HUES64 (cell line): ENCODE measurements around the gene CCDC201.

Experiments
- H3K27ac ChIP-seq: 2 replicates; pipeline ENCODE4 v1.7.0; 2013; ENCODE audit warnings: low read depth, low read length, inconsistent platforms
- H3K27me3 ChIP-seq: 2 replicates; pipeline ENCODE4 v1.6.1; 2013; ENCODE audit warnings: mild to moderate bottlenecking, low read length; ENCODE audit not compliant: insufficient read depth
- H3K36me3 ChIP-seq: 2 replicates; pipeline ENCODE4 v1.6.1; 2013; ENCODE audit warnings: mild to moderate bottlenecking, low read length; ENCODE audit not compliant: insufficient read depth
- H3K4me1 ChIP-seq: 2 replicates; pipeline ENCODE4 v1.6.1; 2013; ENCODE audit warnings: mild to moderate bottlenecking, low read length, moderate library complexity; ENCODE audit not compliant: insufficient read depth
- H3K4me3 ChIP-seq: 2 replicates; pipeline ENCODE4 v1.5.1; 2013; ENCODE audit warnings: mild to moderate bottlenecking, low read length, moderate library complexity
- H3K9ac ChIP-seq: 2 replicates; pipeline ENCODE4 v1.6.1; 2013; ENCODE audit warnings: mild to moderate bottlenecking, low read depth, low read length
- H3K9me3 ChIP-seq: 2 replicates; pipeline ENCODE4 v1.6.1; 2013; ENCODE audit warnings: low read depth, low read length; ENCODE audit not compliant: insufficient read depth
- WGBS: fragments of 150-250, 120-280 bp; methylation state at CpG from one replicate; pipeline ENCODE4 v1.1.7; 2013; ENCODE audit warnings: missing lambda C conversion rate; 5-methylcytosine and 5-hydroxymethylcytosine counted together

Gene CCDC201

GRCh38 chr7:45885264-45885882 is 12.5 kb upstream of the CCDC201 start:
- WGBS = 88% methylated on average over 7 of the region's 7 CpGs
- no peak overlapping the region for H3K27ac ChIP-seq
- H3K9me3 ChIP-seq = no peaks in the 10 kb centered on the region
- peaks cover 41% of the 10 kb centered on the region for H3K27me3 ChIP-seq
- 0 out of 2 replicates have a peak, but pooled peaks cover 4% of the 10 kb centered on the region for H3K4me1 ChIP-seq
- no peaks in the 10 kb centered on the region for H3K36me3 ChIP-seq
- H3K9ac ChIP-seq = no peak overlapping the region
- no peak overlapping the region for H3K4me3 ChIP-seq

DNA sequence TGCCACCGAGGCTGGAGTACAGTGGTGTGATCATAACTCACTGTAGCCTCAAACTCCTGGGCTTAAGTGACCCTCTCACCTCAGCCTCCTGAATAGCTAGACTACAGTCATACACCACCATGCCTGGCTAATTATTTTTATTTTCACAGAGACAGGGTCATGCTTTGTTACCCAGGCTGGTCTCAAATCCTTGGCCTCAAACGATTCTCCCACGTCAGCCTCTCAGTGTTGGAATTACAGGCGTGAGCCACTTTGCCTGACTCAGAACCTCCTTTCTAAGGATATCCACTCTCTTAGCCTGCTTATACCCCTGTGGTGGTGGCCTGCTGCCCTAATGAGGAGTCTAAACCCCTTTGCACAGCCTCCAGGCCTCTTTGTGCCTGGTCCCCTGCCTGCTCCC is 11.3 kb upstream of the CCDC201 start:
- H3K36me3 ChIP-seq = no peaks in the 10 kb centered on the region
- H3K4me3 ChIP-seq = no peak overlapping the region
- 95% methylated on average over 4 of the region's 4 CpGs for WGBS
- no peaks in the 10 kb centered on the region for H3K4me1 ChIP-seq
- peaks cover 29% of the 10 kb centered on the region for H3K27me3 ChIP-seq
- peaks cover 4% of the 10 kb centered on the region; the same call in 1 of the 2 replicates for H3K9me3 ChIP-seq
- H3K9ac ChIP-seq = no peak overlapping the region
- H3K27ac ChIP-seq = no peak overlapping the region

DNA sequence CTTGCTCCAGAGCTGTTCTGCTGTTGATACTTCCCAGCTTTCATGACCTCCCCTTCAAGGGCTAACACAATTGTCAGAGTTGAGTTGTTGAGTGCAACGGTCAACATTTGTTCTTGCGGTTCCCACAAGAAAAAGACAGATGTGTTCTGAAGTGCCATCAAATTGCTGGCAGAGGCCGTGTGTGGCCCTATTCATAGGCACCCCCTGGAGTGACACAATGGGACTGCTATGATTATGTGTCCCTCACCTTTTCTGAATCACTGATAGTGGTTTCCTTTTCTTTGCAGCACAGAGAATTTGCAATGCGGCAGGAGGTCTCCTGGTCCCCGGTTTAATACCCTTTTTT is 9.6 kb upstream of the CCDC201 start:
- no peak overlapping the region for H3K27ac ChIP-seq

GRCh38 chr7:45881759-45882464 is 9.0 kb upstream of the CCDC201 start:
- Histone ChIP-seq H3K36me3 (no peaks in the 10 kb centered on the region), H3K9me3 (peaks cover 24% of the 10 kb centered on the region), H3K27me3 (peaks cover 7% of the 10 kb centered on the region), H3K4me3 (no peak overlapping the region), H3K27ac (no peak overlapping the region), H3K4me1 (no peaks in the 10 kb centered on the region), H3K9ac (no peak overlapping the region)
- 89% methylated on average over 12 of the region's 12 CpGs for WGBS

More for the DNA sequence above, 9.6 kb upstream of the CCDC201 start:
- Histone ChIP-seq H3K9me3 (peaks cover 20% of the 10 kb centered on the region), H3K9ac (no peak overlapping the region), H3K27me3 (peaks cover 12% of the 10 kb centered on the region), H3K4me1 (no peaks in the 10 kb centered on the region), H3K4me3 (no peak overlapping the region), H3K36me3 (no peaks in the 10 kb centered on the region)
- WGBS = 68% methylated on average over 5 of the region's 5 CpGs

DNA sequence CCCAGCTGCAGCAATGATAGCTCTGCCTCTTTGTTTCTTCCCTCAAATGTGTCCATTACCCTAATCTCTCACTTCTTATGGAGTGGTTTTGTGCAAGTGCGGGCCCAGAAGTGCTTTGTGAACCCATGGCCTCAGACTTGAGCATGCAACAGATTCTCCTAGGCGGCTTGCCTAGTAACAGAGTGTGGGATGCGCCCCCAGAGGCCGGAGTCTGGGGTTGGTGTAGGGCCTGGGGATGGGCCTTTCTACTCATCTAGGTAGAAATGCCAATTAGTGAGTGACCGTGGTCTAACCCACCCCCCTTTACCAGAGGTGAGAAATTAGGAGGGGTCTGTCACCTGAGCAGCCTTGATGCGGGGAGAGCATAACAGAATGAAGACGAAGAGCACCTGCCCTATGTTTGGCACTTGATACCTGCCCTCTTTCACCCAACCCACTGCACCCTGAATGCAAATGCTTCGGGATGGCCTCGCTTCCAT is 8.4 kb upstream of the CCDC201 start:
- Histone ChIP-seq H3K9me3 (peaks cover 24% of the 10 kb centered on the region), H3K36me3 (no peaks in the 10 kb centered on the region), H3K27me3 (peaks cover under 1% of the 10 kb centered on the region), H3K4me3 (no peak overlapping the region), H3K27ac (no peak overlapping the region), H3K4me1 (no peaks in the 10 kb centered on the region), H3K9ac (no peak overlapping the region)
- WGBS = 92% methylated on average over 8 of the region's 9 CpGs

DNA sequence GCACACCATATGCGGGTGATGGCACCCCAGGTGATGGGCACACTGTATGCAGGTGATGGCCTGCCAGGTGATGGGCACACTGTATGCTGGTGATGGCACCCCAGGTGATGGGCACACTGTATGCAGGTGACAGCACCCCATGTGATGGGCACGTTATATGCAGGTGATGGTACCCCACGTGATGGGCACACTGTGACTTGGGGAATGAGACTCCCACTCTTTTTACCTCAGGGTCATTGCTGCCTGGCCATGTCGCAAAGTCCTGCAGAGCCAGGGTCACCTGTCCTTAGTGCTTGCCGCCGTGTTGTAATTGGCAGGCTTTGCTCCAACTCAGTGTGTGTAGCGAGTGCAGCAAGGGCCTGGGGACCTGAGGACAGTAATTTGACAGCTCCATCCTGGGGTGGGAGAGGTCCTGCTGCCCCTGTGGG is 7.6 kb upstream of the CCDC201 start:
- H3K4me3 ChIP-seq = no peak overlapping the region
- no peak overlapping the region for H3K9ac ChIP-seq
- no peaks in the 10 kb centered on the region for H3K4me1 ChIP-seq
- H3K36me3 ChIP-seq = no peaks in the 10 kb centered on the region
- WGBS = 97% methylated on average over 7 of the region's 7 CpGs
- H3K27me3 ChIP-seq = no peaks in the 10 kb centered on the region; the same call in 1 of the 2 replicates
- H3K27ac ChIP-seq = no peak overlapping the region
- H3K9me3 ChIP-seq = peaks cover 24% of the 10 kb centered on the region

- Histone ChIP-seq H3K27me3 (no peaks in the 10 kb centered on the region), H3K9me3 (peaks cover 24% of the 10 kb centered on the region), H3K4me3 (no peak overlapping the region), H3K4me1 (no peaks in the 10 kb centered on the region), H3K36me3 (no peaks in the 10 kb centered on the region), H3K27ac (no peak overlapping the region), H3K9ac (no peak overlapping the region)
- 59% methylated on average over 3 of the region's 3 CpGs for WGBS
Observed at GRCh38 chr7:45878457-45879144, 5.7 kb upstream of the CCDC201 start.

DNA sequence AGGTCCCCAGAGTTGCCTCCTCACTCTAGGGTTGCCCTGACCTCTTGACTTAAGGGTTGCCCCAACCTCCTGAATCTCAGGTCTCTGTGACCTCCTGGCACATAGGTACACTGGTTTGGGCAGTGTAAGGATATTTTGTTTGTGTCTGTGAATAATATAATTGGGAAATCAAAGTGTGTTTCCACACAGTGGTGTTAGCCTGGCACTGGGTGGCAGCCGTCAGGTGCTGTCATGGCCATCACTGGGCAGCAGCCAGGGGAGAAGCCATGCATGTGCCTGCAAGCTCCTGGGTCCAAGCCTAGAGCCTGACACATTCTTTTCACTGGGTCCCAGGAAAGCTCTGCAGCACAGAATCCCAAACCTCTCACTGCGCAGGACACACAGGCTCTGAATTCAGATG is 3.6 kb upstream of the CCDC201 start:
- 95% methylated on average over 2 of the region's 2 CpGs for WGBS
- Histone ChIP-seq H3K27ac (no peak overlapping the region), H3K4me3 (no peak overlapping the region), H3K4me1 (no peaks in the 10 kb centered on the region), H3K27me3 (no peaks in the 10 kb centered on the region), H3K9me3 (peaks cover 24% of the 10 kb centered on the region), H3K9ac (no peak overlapping the region), H3K36me3 (no peaks in the 10 kb centered on the region)

GRCh38 chr7:45874408-45875131 is 1.7 kb upstream of the CCDC201 start:
- H3K27me3 ChIP-seq = no peaks in the 10 kb centered on the region
- H3K9ac ChIP-seq = no peak overlapping the region
- 92% methylated on average over 8 of the region's 8 CpGs for whole genome bisulfite sequencing
- H3K4me1 ChIP-seq = no peaks in the 10 kb centered on the region
- no peaks in the 10 kb centered on the region for H3K36me3 ChIP-seq
- no peak overlapping the region for H3K27ac ChIP-seq
- H3K9me3 ChIP-seq = peaks cover 24% of the 10 kb centered on the region
- no peak overlapping the region for H3K4me3 ChIP-seq

GRCh38 chr7:45873355-45873754 is 473 bp upstream of the CCDC201 start:
- Histone ChIP-seq H3K4me1 (no peaks in the 10 kb centered on the region), H3K36me3 (no peaks in the 10 kb centered on the region), H3K27me3 (no peaks in the 10 kb centered on the region), H3K9me3 (peaks cover 13% of the 10 kb centered on the region), H3K9ac (no peak overlapping the region), H3K4me3 (no peak overlapping the region), H3K27ac (no peak overlapping the region)
- WGBS = 87% methylated on average over 5 of the region's 6 CpGs
